Thyroid gland (tissue), 4 donors: Measurements from ENCODE around the gene B3GNT2. TPM values are rescaled to one million over a fixed set of nuclear protein-coding genes. Genes with fewer than 3 reads are reported as not detected.

Source experiments
- DNase-seq, 2 donors: peaks; one replicate each; pipeline ENCODE4 v3.0.0-alpha.2; 2019
- H3K27ac ChIP-seq, 3 donors: fragments of 200-600 bp; sonication (generic); 1 replicate in 2 of 3; 2 replicates in 1 of 3; pipeline ENCODE4 v1.5.1; 2016 to 2019; ENCODE audit warnings: mild to moderate bottlenecking in 1 of 3, moderate library complexity in 1 of 3
- H3K27me3 ChIP-seq: fragments of 200-600 bp; sonication (generic); one replicate; pipeline ENCODE4 v1.5.1; 2019
- H3K36me3 ChIP-seq, 2 donors: fragments of 200-600 bp; sonication (generic); one replicate each; pipeline ENCODE4 v1.5.1; 2016 to 2019
- H3K4me1 ChIP-seq, 2 donors: fragments of 200-600 bp; sonication (generic); one replicate each; pipeline ENCODE4 v1.5.1; 2017 to 2019
- H3K4me3 ChIP-seq, 3 donors: fragments of 200-600 bp; sonication (generic); replicated peaks in 1 of 3; 1 replicate in 2 of 3; 2 replicates in 1 of 3; pipeline ENCODE4 v1.5.1; 2016; ENCODE audit warnings: mild to moderate bottlenecking in 1 of 3
- H3K9me3 ChIP-seq: fragments of 200-600 bp; sonication (generic); one replicate; pipeline ENCODE4 v1.5.1; 2017
- POLR2A ChIP-seq, 2 donors: fragments of 450-650 bp; IDR thresholded peaks; one replicate each; pipeline ENCODE4 v1.6.1; 2017; ENCODE audit warnings: antibody characterized with exemption in 2 of 2, mild to moderate bottlenecking in 2 of 2, moderate library complexity in 1 of 2
- WGBS, 2 donors: methylation state at CpG; one replicate each; pipeline ENCODE4 v1.1.5; 2017; 5-methylcytosine and 5-hydroxymethylcytosine counted together
- intact Hi-C: fragments of 100-400 bp; cut with DNase I; formaldehyde crosslinking; loops from one replicate; pipeline ENCODE4 v1.15.1; 2023
- total RNA-seq, 4 donors: library from RNA; depleted of rRNA; stranded (reverse); fragments of >200 nt; gene quantifications; one replicate each; pipeline ENCODE4 v1.2.3, GENCODE V29; 2016
- TF ChIP-seq, protein P1 (sequence below), 6 experiments: fragments of 200-600 bp in 3 of 6; fragments of 450-650 bp in 3 of 6; sonication (generic) in 3 of 6; IDR thresholded peaks; one replicate each; pipeline ENCODE4 v1.5.1; 2016 to 2019; ENCODE audit warnings: antibody characterized with exemption in 6 of 6, mild to moderate bottlenecking in 2 of 6, inconsistent platforms in 1 of 6, moderate library complexity in 1 of 6

The B3GNT2 gene
- total RNA-seq, 4 donors from 2014 or later: 18.9 to 37.1 (median 27.3) TPM

DNA sequence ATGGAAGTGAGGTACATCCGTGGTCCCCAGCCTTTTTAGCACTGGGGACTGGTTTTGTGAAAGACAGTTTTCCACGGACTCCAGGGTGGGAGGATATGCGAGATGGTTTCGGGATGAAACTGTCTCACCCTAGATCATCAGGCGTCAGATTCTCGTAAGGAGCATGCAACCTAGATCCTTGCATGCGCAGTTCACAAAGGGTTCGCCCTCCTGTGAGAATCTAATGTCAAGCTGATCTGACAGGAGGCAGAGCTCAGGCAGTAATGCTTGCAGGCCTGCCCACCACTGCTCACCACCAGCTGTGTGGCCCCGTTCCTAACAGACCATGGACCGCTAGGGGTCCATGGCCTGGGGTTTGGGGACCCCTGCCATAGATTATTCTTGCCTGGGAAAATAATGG lies 11.6 kb downstream of the B3GNT2 start:
- intact Hi-C loops: no loop called here
- 93 to 94% methylated on average over 10 of the region's 10 CpGs for WGBS, 2 donors

DNA sequence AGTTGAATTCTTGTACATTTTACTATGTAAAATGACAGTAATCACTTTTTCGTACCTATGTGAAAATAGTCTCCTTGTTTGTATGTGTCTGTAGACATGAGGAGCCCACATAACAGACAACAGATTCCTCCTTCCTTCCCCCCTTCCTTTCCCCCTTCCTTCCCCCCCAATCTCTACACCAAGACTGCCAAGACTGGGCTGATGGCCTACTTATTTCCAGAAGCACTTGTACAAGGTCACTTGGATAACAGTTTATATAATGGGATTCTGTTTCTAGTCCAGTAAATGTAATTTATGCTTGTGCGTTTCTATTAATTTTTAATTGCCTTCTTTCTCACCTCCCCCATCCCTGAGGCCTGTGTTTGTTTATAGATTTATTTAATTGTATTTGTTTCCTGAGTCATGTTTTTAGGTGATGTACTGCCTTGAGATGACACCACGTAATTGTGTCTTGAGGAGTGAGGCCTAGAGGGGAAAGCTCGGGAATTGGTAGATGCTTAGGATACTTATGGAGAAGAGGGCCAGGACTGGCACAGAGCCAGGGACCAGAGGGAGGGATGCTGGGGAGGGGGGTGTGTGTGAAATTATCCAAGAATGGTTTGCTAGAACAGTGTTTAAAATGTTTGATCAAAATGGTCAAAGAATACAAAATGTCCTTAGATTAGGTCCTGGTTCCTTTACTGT lies 12.3 kb downstream of the B3GNT2 start:
- intact Hi-C loops: no loop called here
- Histone ChIP-seq H3K27ac (peak overlapping the region; percentile 26 to 53 (median 49)), H3K27me3 (no peaks in the 10 kb centered on the region), H3K9me3 (no peaks in the 10 kb centered on the region), H3K4me3 (no peak overlapping the region), H3K36me3 (no peaks in the 10 kb centered on the region), H3K4me1 (peaks cover 33 to 60% of the 10 kb centered on the region in 2 donors)
- TF ChIP-seq, protein P1, sequence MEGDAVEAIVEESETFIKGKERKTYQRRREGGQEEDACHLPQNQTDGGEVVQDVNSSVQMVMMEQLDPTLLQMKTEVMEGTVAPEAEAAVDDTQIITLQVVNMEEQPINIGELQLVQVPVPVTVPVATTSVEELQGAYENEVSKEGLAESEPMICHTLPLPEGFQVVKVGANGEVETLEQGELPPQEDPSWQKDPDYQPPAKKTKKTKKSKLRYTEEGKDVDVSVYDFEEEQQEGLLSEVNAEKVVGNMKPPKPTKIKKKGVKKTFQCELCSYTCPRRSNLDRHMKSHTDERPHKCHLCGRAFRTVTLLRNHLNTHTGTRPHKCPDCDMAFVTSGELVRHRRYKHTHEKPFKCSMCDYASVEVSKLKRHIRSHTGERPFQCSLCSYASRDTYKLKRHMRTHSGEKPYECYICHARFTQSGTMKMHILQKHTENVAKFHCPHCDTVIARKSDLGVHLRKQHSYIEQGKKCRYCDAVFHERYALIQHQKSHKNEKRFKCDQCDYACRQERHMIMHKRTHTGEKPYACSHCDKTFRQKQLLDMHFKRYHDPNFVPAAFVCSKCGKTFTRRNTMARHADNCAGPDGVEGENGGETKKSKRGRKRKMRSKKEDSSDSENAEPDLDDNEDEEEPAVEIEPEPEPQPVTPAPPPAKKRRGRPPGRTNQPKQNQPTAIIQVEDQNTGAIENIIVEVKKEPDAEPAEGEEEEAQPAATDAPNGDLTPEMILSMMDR (IDR thresholded peaks at IDR 0.05): no peak
- TF ChIP-seq POLR2A (IDR thresholded peaks at IDR 0.05): no peak
- 52 to 59% methylated on average over 4 of the region's 4 CpGs for WGBS, 2 donors
- peak in 1 of 2 donors; percentile 34 for DNase-seq

More for the DNA sequence above, 11.6 kb downstream of the B3GNT2 start:
- Histone ChIP-seq H3K4me1 (peaks cover 41 to 60% of the 10 kb centered on the region in 2 donors), H3K27me3 (no peaks in the 10 kb centered on the region), H3K9me3 (no peaks in the 10 kb centered on the region), H3K4me3 (no peak overlapping the region), H3K36me3 (no peaks in the 10 kb centered on the region), H3K27ac (peak overlapping the region in 1 of 3 donors; percentile 26)
- DNase-seq: no peak
- TF ChIP-seq, protein P1 (IDR thresholded peaks at IDR 0.05): no peak
- TF ChIP-seq POLR2A (IDR thresholded peaks at IDR 0.05): no peak

DNA sequence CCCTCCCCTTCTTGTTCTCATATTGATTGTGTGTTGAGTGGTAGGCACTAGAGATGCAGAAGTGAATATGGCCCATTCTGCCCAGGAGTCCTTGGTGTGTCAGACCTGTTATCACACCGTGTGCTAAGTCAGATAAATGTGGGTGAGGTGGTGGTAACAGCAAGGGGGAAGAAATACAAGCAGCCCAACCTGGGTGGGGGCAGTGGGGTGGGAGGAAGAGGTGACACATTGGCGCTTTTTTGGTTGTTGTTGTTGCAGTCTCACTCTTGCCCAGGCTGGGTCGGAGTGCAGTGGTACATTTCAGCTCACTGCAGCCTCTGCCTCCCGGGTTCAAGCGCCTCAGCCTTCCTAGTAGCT lies 12.8 kb downstream of the B3GNT2 start:
- intact Hi-C loops: no loop called here
- no peaks in the 10 kb centered on the region for H3K9me3 ChIP-seq

DNA sequence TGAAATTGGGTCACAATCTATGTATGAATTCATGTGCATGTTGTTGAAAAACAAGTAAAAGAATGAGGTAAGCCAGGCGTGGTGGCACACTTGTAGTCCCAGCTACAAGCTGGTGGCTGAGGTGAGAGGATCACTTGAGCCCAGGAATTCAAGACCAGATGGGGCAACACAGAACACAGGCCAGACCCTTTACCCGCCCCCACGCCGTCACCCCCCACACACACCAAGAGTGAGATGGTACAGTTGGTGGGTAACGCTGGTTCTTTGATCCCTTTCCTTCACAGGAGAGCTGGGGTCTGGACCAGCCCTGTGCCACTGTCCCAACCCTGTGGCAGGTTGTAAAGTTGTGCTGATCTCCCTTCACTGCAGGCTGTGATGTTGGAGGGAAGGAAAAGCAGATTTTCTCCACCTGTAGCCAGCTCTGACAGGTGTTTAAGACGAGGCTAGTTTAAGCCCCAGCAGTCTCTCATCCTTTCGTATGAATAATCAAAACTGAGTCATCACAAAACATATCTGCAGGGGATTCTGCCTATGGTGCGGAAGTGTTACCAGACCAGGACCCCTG lies 13.6 kb downstream of the B3GNT2 start:
- peak overlapping the region; percentile 26 to 53 (median 49) for H3K27ac ChIP-seq
- H3K9me3 ChIP-seq: no peaks in the 10 kb centered on the region
- TF ChIP-seq POLR2A (IDR thresholded peaks at IDR 0.05): no peak
- TF ChIP-seq, protein P1 (IDR thresholded peaks at IDR 0.05): no peak
- intact Hi-C loops: no loop called here
- H3K36me3 ChIP-seq: no peaks in the 10 kb centered on the region
- H3K4me3 ChIP-seq: no peak overlapping the region
- peaks cover 26 to 60% of the 10 kb centered on the region in 2 donors for H3K4me1 ChIP-seq
- DNase-seq: peak; percentile 47 to 70
- H3K27me3 ChIP-seq: no peaks in the 10 kb centered on the region
- WGBS, 2 donors: 63 to 79% methylated on average over 8 of the region's 8 CpGs

More for the DNA sequence above, 12.8 kb downstream of the B3GNT2 start:
- TF ChIP-seq POLR2A (IDR thresholded peaks at IDR 0.05): no peak
- Histone ChIP-seq H3K4me3 (no peak overlapping the region), H3K36me3 (no peaks in the 10 kb centered on the region), H3K27me3 (no peaks in the 10 kb centered on the region), H3K27ac (peak overlapping the region; percentile 26 to 53 (median 49)), H3K4me1 (peaks cover 30 to 57% of the 10 kb centered on the region in 2 donors)
- DNase-seq: no peak
- 81 to 83% methylated on average over 5 of the region's 5 CpGs for WGBS, 2 donors

DNA sequence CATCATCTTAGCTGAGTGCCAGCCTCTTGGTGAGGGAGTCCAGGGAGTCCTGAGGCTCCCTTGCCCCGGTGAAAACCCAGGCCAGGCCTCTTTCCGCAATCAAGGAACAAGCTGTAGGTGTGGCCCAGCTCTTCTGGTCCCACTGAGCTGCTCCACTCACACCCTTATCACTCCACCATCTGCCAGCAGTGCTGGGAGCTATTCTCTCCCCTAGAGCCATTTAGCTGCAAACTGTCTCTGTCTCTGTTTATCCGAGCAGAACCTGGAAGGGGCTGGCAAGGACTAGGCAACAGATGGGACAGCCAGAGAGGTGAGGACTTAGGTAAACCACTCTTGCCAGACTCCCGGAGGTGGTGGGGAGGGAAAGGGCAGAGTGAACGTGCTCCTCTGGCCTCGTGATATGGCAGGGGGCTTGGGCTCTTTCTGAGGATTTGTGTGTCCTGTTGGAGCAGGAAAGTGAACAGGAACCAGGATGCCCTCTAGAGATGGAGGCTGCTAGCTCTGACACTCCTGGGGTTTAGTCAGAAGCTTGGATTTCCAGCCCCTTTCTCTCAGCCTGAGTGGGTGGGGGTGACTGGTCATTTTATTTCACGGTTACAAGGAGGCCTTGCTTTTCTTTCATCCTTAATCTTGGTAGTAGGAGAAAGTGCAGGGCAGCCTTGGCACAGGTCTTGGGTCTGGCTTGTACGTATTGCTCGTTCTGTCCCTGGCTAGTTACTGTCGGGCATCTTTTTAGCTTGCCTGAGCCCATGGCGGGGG lies 19.6 kb downstream of the B3GNT2 start:
- intact Hi-C loops: no loop called here
- H3K4me1 ChIP-seq: peaks cover 18 to 64% of the 10 kb centered on the region in 2 donors

More for the DNA sequence above, 19.6 kb downstream of the B3GNT2 start:
- no peaks in the 10 kb centered on the region for H3K9me3 ChIP-seq
- TF ChIP-seq, protein P1 (IDR thresholded peaks at IDR 0.05): no peak
- no peak for TF ChIP-seq POLR2A (IDR thresholded peaks at IDR 0.05)
- DNase-seq: peak; percentile 20 to 23
- H3K36me3 ChIP-seq: no peaks in the 10 kb centered on the region
- H3K27ac ChIP-seq: peak overlapping the region; percentile 20 to 64 (median 51)
- WGBS, 2 donors: 61 to 66% methylated on average over 11 of the region's 11 CpGs
- no peaks in the 10 kb centered on the region for H3K27me3 ChIP-seq
- no peak overlapping the region for H3K4me3 ChIP-seq
